ENCODE results near the gene G0S2. TPM values are rescaled to one million over a fixed set of nuclear protein-coding genes. Genes with fewer than 3 reads are reported as not detected.
A peak's percentile ranks its signal among the peaks of the same experiment; 100 is the strongest.

The G0S2 gene
- polyA plus RNA-seq, 1 experiment, result 0.43 TPM

DNA sequence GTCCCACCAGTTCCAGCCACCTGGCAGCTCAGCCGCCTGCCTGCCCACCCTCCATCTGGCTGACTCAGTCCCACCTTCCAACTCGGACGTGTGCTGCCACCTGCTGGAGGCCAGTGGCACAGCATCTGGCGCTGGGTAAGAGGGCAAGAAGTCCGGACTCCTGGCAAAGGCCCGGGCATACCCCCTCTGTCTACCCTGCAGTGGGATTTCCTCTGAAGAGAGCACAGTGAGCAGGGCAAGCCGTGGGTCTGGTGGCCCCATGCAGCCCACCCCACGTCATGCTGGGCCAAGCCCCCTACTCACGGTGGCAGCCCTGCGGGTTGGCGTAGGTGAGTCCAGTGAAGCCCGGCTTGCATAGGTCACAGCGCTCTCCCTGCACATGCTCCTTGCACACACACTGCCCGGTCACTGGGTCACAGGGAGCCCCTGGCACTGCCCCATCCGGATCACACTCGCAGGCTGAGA lies 47.4 kb upstream of the G0S2 start:
- no peaks in the 10 kb centered on the region for H3K27me3 ChIP-seq (ENCODE audit: control insufficient read depth, insufficient read depth, low read length)
- CTCF ChIA-PET, result interaction anchor here (0.6 to 10.5 kb wide), 27 partner anchors 8 to 180 kb away, joined by 3 to 154 read pairs (median 6); partner anchors contain the start of genes CAMK1G and LAMB3
- no peak overlapping the region for H3K4me3 ChIP-seq (ENCODE audit: low read depth, low read length)
- POLR2A ChIA-PET, result no interaction called here
- DNase-seq (ENCODE audit: low read depth), result no peak
- no peaks in the 10 kb centered on the region for H3K36me3 ChIP-seq (ENCODE audit: control insufficient read depth, insufficient read depth, low read length)
- TF ChIP-seq, protein P1, sequence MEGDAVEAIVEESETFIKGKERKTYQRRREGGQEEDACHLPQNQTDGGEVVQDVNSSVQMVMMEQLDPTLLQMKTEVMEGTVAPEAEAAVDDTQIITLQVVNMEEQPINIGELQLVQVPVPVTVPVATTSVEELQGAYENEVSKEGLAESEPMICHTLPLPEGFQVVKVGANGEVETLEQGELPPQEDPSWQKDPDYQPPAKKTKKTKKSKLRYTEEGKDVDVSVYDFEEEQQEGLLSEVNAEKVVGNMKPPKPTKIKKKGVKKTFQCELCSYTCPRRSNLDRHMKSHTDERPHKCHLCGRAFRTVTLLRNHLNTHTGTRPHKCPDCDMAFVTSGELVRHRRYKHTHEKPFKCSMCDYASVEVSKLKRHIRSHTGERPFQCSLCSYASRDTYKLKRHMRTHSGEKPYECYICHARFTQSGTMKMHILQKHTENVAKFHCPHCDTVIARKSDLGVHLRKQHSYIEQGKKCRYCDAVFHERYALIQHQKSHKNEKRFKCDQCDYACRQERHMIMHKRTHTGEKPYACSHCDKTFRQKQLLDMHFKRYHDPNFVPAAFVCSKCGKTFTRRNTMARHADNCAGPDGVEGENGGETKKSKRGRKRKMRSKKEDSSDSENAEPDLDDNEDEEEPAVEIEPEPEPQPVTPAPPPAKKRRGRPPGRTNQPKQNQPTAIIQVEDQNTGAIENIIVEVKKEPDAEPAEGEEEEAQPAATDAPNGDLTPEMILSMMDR (IDR thresholded peaks at IDR 0.05; ENCODE audit: insufficient read depth, low read depth, low read length), result peak; percentile 99

DNA sequence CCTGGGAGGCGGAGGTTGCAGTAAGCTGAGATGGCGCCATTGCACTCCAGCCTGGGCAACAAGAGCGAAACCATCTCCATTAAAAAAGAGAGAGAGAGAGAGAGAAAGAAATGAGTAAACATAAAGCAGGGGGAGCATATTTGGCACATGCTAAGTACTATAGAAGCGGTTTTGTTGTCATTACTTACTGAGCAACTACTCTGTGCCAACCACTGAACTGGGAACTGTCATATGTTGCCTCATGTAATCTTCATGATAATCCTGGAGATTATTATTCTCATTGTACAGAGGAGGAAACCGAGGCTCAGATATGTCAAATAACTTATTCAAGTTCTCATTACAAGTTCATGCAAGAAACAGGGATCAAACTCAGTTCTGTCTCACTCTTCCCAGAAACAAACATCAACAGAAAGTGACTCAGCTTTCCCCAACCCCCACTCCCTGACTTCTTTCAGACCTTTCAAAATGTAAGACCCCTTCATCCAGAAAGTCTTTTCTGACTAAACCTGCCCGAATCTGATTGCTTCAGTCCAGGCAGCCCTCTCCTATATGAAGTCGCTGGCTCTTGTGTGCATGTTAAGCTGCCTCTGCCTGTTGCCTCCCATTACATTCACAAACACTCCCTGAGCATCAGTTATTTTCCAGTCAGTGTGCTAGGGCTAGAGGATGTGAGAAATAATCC lies 46.5 kb upstream of the G0S2 start:
- ChIA-PET CTCF (interaction anchor here (1.1 to 10.5 kb wide), 8 partner anchors 9 to 119 kb away, joined by 3 to 154 read pairs (median 4); partner anchors contain the start of gene CAMK1G), POLR2A (no interaction called here)
- TF ChIP-seq, protein P1 (IDR thresholded peaks at IDR 0.05; ENCODE audit: insufficient read depth, low read depth, low read length), result no peak
- H3K36me3 ChIP-seq (ENCODE audit: control insufficient read depth, insufficient read depth, low read length), result no peaks in the 10 kb centered on the region
- DNase-seq (ENCODE audit: low read depth), result no peak
- H3K4me3 ChIP-seq (ENCODE audit: low read depth, low read length), result no peak overlapping the region
- no peaks in the 10 kb centered on the region for H3K27me3 ChIP-seq (ENCODE audit: control insufficient read depth, insufficient read depth, low read length)

DNA sequence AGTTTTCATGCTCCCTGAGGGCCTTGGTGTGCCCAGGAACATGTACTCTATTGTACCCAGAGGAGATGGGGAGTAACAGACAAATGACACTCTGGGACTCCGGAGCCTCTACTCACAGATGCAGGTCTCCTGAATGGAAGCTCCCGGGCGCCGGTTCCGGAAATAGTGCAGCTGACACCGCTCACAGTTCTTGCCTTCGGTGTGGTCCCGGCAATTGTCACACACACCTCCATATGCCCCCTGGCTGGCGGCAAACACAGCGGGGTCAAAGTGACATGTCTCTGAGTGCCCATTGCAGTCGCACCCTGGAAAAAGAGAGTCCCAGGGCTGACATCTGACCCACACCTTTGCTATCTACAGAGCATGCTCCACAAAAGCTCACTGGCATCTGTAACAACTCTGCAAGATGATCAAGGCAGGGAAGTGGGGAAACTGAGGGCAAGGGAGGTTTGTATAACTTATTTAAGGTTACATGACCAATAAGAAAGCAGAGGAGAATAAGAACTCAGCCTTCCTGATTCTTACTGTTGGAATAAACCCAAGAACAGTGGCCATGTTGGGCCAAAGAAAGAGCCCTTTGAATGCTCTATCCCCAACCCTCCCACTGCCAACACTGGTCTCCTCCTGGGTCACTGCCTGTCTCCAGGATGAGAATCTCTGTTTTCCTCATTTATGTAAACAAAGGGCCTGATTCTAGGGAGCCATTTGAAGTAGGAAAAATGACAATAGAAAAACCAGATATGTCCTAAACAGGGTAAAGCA lies 45.4 kb upstream of the G0S2 start:
- TF ChIP-seq, protein P1 (IDR thresholded peaks at IDR 0.05; ENCODE audit: insufficient read depth, low read depth, low read length), result no peak
- ChIA-PET CTCF (interaction anchor here (0.8 to 10.5 kb wide), 9 partner anchors 10 to 118 kb away, joined by 3 to 154 read pairs (median 4); partner anchors contain the start of gene CAMK1G), POLR2A (no interaction called here)
- DNase-seq (ENCODE audit: low read depth), result no peak
- Histone ChIP-seq H3K4me3 (ENCODE audit: low read depth, low read length) (no peak overlapping the region), H3K36me3 (ENCODE audit: control insufficient read depth, insufficient read depth, low read length) (no peaks in the 10 kb centered on the region), H3K27me3 (ENCODE audit: control insufficient read depth, insufficient read depth, low read length) (no peaks in the 10 kb centered on the region)

DNA sequence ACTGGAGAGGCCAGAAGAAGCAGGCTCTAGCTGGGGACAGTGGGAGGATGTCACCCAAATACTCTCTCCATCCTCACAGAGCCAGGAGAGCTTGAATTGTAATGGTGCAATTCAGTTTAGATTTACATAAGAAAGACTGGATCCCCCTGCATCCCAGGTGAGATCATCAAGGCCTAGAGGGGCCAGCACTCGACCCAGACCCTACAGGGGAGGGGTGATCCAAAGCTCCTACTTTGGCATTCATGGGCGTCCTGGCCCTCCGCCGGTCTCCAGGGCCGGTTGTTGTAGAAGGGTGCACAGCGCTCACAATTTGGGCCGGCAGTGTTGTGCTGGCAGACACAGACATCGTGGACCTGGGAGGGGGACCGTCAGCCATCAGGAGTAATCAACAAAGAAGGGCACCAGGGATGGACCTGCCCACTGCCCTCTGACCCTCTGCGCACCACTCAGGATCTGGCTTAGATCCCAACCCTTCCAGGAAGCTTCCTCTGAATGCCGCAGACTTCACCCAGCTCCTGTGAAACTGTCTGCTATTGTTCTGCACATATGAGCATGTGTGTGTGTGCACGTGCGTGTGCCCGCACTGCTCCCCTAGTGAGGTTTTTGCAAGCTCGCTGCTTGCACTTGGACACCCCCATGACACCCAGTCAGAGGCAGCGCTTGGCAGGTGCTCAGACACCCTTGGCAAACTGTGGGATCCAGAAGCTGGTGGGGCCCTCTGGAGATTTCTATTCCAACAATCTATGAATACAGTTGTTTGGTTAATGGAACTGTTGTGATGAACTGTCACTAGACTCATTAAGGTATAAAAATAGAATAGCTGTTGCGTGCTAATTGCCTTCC lies 44.6 kb upstream of the G0S2 start:
- Histone ChIP-seq H3K27me3 (ENCODE audit: control insufficient read depth, insufficient read depth, low read length) (no peaks in the 10 kb centered on the region), H3K4me3 (ENCODE audit: low read depth, low read length) (no peak overlapping the region), H3K36me3 (ENCODE audit: control insufficient read depth, insufficient read depth, low read length) (no peaks in the 10 kb centered on the region)
- TF ChIP-seq, protein P1 (IDR thresholded peaks at IDR 0.05; ENCODE audit: insufficient read depth, low read depth, low read length), result no peak
- DNase-seq (ENCODE audit: low read depth), result no peak
- ChIA-PET POLR2A (no interaction called here), CTCF (interaction anchor here (0.8 to 10.5 kb wide), 7 partner anchors 7 to 63 kb away, joined by 3 to 154 read pairs (median 4); no protein-coding TSS in a partner anchor)

All from BJ (cell line).